Forelimb muscle (tissue), 1 donor: ENCODE measurements around the gene PRAMEF9. TPM values are rescaled to one million over a fixed set of nuclear protein-coding genes. Genes with fewer than 3 reads are reported as not detected.
"Not testable (repeated sequence)": the region's sequence is repeated elsewhere in the genome, so short reads cannot be mapped to it uniquely, and the experiment has no call there.

ENCODE experiments used
- DNase-seq: peaks from one replicate; pipeline ENCODE4 v3.0.0-alpha.2; 2013; ENCODE audit warnings: low read depth
- polyA plus RNA-seq: library from polyadenylated mRNA; unstranded; fragments of 120-200 nt; gene quantifications from one replicate; pipeline ENCODE4 v1.2.1, GENCODE V29; 2013; ENCODE audit not compliant: insufficient read length

PRAMEF9 gene
- not detected for polyA plus RNA-seq

DNA sequence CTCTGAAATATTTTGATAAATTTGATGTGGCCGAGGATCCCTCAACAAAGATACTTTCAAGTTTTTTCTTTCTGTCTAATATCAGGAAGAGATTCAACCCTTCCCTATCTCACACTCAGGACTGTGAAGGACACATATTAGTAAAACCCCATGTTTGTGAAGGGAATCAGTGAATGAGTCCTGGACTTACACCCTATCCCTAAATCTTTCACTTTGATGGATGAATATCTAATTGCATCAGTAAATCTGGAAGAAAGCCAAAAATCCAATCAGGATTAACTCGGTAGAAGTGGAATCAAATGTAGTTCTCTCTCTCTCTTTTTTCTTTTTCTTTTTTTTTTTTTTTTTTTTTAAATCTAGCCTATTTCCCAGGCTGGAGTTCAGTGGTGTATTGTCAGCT, at the start of gene PRAMEF9:
TSS of gene PRAMEF9 (plus strand) at position 301 of the 400 bp plus-strand sequence. CDS start 3,433 bp downstream, outside the sequence.
- not testable (repeated sequence) for DNase-seq

DNA sequence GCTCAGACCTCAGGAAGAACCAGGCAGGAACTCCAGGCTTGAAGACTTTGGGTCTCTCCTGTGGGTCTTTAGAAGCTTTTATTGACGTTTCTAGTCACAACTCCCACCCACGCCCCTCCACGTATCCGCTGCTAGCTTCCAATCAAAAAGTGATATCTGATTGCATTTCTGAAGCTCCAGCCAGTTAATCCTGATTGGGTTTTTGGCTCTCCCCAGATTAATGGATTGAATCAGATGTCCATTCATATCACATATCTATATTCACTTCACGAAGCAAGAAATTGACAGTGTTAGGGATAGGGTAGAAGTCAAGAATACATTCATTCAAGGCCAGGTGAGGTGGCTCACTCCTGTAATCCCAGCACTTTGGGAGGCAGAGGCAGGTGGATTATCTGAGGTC, 15.7 kb upstream of the PRAMEF9 start, which contains the start of gene PRAMEF26:
TSS of gene PRAMEF26 (minus strand) at position 101 of the 400 bp plus-strand sequence. CDS start 2,914 bp downstream, outside the sequence.
- DNase-seq: not testable (repeated sequence)

DNA sequence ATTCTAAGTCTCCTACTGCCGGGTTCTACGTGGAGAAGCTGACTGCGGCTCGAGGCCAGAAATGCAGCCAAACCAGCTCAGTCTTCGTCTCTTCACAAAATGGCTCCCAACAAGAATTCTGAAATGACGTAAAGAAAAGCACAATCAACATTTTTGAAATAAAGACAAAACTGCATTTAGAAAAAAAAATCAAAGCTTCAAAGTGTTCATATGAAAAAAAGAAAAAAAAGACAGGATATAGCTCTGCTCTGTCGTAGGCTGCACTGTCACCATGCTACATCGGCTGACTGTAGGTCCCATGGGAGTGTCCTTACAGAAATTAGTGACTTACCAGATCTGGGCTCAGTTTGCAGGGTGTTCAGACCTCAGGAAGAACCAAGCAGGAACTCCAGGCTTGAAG, 6.1 kb upstream of the PRAMEF9 start, which contains the start of gene HNRNPCL4:
TSS of gene HNRNPCL4 (minus strand) at position 101 of the 400 bp plus-strand sequence. CDS start 164 bp downstream, outside the sequence.
- DNase-seq: not testable (repeated sequence)

DNA sequence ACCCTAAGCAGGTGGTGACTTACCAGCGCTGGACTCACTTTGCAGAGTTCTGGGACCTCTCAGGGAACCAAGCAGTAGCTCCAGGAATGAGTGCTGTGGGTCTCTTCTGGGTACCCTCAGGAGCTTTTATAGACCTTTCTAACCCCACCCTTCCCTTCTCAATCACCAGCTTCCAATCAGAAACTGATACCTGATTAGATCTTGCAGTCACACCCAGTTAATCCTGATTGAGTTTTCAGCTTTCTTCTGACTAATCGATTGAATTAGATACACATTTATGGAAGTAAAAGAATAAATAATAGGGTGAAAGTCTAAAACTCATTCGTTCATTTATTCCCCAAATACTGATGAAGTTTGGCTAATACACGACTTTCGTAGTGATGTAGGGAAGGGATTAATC, 29.7 kb downstream of the PRAMEF9 start, which contains the start of gene PRAMEF13:
TSS of gene PRAMEF13 (minus strand) at position 101 of the 400 bp plus-strand sequence. CDS start 1,820 bp downstream, outside the sequence.
- not testable (repeated sequence) for DNase-seq

DNA sequence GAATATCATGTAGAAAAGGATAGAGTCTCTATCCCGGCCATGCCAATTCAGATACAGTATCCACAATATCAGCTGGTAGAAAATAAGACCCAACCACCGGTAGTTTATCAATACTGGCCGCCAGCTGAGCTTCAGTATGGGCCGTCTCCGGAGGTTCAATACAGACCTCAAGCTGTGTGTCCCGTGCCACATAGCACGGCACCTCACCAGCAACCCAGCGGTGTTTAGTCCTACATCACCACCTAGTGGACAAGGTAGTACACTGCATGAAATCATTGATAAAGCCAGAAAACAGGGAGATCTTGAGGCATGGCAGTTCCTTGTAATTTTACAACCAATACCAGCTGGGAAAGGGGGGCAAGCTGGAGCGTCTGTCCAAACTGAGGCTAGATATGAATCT, 37.1 kb downstream of the PRAMEF9 start:
- not testable (repeated sequence) for DNase-seq

DNA sequence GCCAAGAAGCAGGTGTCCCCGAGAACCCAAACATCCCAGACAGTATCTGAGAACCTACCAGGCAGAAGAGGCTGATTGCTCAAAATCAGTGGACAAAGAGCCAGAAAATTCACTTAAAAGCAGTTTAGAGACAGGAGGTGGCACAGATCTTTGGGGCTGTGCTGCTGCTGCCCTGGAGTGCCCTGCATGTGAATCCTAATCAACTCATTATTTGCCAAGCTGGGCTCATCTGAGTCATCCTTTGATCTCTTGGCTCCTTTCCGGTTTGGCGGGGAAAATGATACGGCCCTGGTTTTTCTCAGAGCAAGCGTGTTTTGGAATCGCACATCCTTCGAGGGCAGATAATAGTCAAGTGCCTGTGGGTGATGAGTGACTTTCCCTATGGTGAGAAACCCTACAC, 45.0 kb downstream of the PRAMEF9 start:
- DNase-seq: not testable (repeated sequence)

DNA sequence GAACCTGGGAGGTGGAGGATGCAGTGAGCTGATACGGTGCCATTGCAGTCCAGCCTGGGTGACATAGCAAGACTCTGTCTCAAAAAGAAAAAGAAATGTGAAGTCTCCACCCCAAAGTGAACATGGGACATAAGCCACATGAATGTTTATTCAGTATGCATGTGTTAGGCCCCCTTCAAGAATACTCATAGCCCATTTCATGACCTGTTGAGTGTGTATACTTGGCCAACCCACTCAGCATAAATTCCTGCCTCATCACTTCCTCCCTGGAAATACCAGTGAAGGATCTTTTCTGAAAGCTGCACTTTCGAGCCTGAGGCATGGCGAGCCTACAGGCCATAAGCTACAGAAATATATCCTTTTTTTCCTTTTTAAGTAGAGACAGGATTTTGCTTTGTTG, 47.6 kb downstream of the PRAMEF9 start:
- not testable (repeated sequence) for DNase-seq

DNA sequence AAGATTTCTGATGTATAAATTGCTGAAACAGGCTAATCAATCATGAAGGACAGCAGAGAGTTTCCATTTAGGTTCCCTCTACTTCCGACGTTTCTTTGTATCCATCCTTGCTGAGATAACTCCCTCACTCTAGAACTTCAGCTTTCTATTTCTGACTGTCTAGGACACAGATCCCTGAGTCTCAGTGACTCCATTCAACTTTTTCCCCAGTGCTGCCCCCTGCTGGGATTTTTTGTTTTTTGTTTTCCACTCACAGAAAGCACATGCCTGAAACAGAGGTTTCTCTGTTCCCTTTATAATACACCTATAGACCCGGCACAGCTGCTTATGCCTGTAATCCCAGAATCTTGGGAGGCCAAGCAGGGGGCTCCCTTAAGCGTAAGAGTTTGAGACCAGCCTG, 51.1 kb downstream of the PRAMEF9 start:
- not testable (repeated sequence) for DNase-seq

DNA sequence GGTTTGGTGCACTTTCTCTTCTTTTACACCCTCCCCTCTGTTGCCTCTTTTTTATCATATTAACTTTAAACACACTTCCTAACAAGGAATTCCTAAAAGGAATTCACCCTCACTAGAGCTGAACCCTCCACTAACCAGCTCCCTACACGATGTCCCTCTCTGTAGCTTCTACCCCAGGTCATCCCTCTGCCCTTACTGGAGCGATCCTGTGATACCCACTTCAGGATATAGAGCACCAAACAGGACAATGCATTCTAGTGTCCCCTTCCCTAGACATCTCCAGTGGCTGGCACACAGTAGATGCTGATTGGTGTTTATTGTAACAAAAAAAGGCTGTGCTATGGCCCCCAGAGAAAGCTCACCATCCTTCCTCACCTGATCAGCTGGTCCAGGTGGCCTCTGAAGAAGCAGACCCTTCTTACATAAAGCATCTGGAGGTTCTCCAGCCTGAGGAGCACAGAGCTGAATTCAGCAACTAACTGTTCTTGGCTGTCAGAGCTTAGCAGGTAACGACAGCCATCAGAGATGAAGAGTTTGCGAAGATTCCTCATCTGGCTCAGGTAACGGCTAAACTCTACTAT, 52.9 kb downstream of the PRAMEF9 start:
- no peak for DNase-seq

DNA sequence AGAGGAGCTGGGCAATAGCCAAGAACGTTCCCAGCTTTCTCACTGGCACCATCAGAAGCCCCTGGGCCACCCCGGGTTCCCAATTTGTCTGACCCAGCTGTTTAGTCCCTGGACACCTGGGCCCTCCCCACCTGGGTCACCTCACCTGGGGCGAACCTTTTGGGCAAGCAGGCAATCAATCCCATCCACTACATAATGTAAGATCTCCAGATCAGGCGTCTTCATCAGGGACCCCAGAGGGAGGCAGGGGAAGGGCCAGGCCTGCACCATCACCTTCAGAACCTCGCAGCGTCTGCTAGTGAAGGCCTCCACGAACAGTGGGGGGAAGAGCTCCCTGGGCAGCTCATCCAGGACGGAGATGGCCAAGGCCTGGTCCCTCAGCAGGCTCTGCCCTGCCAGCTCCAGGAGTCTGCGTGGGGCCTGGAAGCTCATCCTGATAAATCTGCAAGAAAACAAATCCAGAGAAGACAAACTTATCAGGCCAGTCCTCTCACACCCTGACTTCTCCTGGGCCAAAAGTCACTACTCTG, 54.1 kb downstream of the PRAMEF9 start, which contains the start of gene PRAMEF18:
TSS of gene PRAMEF18 (minus strand) at position 480 of the 530 bp plus-strand sequence. CDS start at position 432, 48 bp downstream.
- not testable (repeated sequence) for DNase-seq

DNA sequence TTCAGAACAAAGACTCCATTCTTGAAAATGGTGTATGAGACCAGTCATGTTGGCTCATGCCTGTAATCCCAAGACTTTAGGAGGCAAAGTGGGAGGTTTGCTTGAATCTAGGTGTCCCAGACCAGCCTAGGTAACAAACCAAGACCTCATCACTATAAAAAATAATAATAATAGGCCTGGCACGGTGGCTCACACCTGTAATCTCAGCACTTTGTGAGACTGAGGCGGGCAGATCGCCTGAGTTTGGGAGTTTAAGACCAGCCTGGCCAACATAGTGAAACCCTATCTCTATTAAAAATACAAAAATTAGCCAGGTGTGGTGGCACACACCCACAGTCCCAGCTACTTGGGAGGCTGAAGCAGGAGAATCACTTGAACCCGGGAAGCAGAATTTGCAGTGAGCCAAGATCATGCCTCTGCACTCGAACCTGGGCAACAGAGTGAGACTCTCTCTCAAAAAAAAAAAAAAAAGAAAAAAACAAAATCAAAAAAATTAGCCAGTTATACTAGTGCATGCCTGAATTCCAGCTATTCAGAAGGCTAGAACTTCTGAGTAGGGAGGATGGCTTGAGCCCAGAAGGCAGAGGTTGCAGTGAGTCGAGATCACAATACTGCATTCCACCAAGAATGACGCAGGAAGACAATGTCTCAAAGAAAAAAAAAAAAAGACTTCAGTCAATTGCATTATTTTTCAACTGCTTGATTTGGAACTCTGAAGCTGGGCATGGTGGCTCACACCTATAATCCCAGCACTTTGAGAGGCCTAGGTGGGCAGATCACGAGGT, 55.8 kb downstream of the PRAMEF9 start:
- DNase-seq: not testable (repeated sequence)

DNA sequence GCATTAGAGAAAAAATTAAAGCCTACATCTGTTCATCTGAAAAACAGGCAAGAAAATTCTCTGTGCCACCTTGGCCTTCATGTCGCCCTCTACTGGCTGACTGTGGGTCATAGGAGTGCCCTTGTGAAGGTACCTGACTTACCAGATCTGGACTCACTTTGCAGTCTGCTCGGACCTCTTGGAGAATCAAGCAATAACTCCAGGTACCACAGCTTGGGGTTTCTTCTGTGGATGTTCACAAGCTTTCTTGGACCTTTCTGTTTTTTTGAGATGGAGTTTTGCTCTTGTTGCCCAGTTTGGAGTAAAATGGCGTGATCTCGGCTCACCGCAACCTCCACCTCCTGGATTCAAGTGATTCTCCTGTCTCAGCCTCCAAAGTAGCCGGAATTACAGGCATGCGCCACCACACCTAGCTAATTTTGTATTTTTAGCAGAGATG, 56.7 kb downstream of the PRAMEF9 start:
- no peak for DNase-seq

Other genes with a start within 250 kb of the PRAMEF9 start
- gene PRAMEF6, start 224.3 kb upstream of the PRAMEF9 start, polyA plus RNA-seq: not detected
- gene PRAMEF27, start 115.3 kb upstream of the PRAMEF9 start, polyA plus RNA-seq: not detected
- gene HNRNPCL3, start 111.1 kb upstream of the PRAMEF9 start, polyA plus RNA-seq: not detected
- gene PRAMEF25, start 101.1 kb upstream of the PRAMEF9 start, polyA plus RNA-seq: not detected
- gene HNRNPCL2, start 55.0 kb upstream of the PRAMEF9 start, polyA plus RNA-seq: not detected
- gene PRAMEF26, start 15.8 kb upstream of the PRAMEF9 start, polyA plus RNA-seq: not detected
- 0.20 TPM for gene HNRNPCL4, start 6.2 kb upstream of the PRAMEF9 start, polyA plus RNA-seq
- gene PRAMEF13, start 29.6 kb downstream of the PRAMEF9 start, polyA plus RNA-seq: not detected
- gene PRAMEF18, start 54.3 kb downstream of the PRAMEF9 start, polyA plus RNA-seq: not detected
- not detected for gene PRAMEF5, start 82.3 kb downstream of the PRAMEF9 start, polyA plus RNA-seq
- gene PRAMEF8, start 113.3 kb downstream of the PRAMEF9 start, polyA plus RNA-seq: not detected
- gene PRAMEF33, start 131.7 kb downstream of the PRAMEF9 start, polyA plus RNA-seq: not detected
- gene PRAMEF15, start 143.7 kb downstream of the PRAMEF9 start, polyA plus RNA-seq: not detected
- gene PRAMEF14, start 175.3 kb downstream of the PRAMEF9 start, polyA plus RNA-seq: not detected
- not detected for gene PRAMEF19, start 200.1 kb downstream of the PRAMEF9 start, polyA plus RNA-seq
- gene PRAMEF17, start 217.8 kb downstream of the PRAMEF9 start, polyA plus RNA-seq: not detected
- gene PRAMEF20, start 238.6 kb downstream of the PRAMEF9 start, polyA plus RNA-seq: not detected